NB4 (cell line): ENCODE data around the gene HBG2.

Experiments used
- POLR2A ChIP-seq: IDR thresholded peaks from 2 replicates; pipeline ENCODE4 v1.6.1; 2011; ENCODE audit warnings: mild to moderate bottlenecking; ENCODE audit not compliant: insufficient read length; ENCODE audit errors: extremely low read depth
- TF ChIP-seq, protein P1 (sequence below): IDR thresholded peaks from one replicate; pipeline ENCODE4 v1.5.1; 2012; ENCODE audit warnings: low read depth, low read length

DNA sequence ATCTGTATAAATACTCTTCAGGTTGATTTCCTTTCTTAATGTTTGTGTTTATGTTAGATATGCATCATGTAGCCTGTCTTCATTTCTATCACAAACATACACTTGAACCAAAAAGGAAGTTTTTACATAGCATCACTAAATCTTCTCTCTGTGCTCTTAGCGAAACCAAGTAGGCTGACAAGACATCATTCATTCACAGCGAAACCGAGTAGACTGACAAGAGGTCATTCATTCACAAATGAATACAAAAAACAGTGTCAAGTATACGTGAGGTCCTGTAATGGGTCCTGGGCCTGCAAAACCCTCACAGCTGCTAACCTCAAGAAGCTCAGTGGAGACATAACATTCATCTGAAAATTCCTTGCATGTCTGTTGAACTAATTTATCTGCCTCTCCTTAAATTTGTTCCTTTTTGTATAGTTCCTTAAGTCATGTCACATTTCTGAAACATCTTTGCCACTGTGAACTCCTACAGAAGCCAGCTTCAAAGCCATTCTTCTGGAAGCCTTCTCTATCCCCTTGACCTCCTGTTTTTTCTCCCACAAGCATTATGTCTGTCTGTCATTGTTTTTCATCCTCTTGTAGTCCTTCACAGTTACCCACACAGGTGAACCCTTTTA is 25.0 kb upstream of the HBG2 start:
- TF ChIP-seq, protein P1, sequence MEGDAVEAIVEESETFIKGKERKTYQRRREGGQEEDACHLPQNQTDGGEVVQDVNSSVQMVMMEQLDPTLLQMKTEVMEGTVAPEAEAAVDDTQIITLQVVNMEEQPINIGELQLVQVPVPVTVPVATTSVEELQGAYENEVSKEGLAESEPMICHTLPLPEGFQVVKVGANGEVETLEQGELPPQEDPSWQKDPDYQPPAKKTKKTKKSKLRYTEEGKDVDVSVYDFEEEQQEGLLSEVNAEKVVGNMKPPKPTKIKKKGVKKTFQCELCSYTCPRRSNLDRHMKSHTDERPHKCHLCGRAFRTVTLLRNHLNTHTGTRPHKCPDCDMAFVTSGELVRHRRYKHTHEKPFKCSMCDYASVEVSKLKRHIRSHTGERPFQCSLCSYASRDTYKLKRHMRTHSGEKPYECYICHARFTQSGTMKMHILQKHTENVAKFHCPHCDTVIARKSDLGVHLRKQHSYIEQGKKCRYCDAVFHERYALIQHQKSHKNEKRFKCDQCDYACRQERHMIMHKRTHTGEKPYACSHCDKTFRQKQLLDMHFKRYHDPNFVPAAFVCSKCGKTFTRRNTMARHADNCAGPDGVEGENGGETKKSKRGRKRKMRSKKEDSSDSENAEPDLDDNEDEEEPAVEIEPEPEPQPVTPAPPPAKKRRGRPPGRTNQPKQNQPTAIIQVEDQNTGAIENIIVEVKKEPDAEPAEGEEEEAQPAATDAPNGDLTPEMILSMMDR, result no peak
- no peak for TF ChIP-seq POLR2A
